GM12873 (cell line): ENCODE data around the gene PPP4C.

Experiments
- TF ChIP-seq, protein P1 (sequence below): IDR thresholded peaks from 2 replicates; pipeline ENCODE4 v1.5.1; 2012; ENCODE audit warnings: low read depth, mild to moderate bottlenecking, moderate library complexity, low read length, control low read depth; ENCODE audit not compliant: insufficient read depth; ENCODE audit errors: missing control alignments

The PPP4C gene

DNA sequence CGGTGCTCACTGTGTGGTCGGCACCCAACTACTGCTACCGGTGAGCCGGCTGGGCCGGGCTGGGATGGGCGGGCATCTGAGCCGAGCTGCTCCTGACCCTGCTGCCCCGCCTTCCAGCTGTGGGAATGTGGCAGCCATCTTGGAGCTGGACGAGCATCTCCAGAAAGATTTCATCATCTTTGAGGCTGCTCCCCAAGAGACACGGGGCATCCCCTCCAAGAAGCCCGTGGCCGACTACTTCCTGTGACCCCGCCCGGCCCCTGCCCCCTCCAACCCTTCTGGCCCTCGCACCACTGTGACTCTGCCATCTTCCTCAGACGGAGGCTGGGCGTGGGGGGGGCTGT, 9.0 kb downstream of the PPP4C start:
- TF ChIP-seq, protein P1, sequence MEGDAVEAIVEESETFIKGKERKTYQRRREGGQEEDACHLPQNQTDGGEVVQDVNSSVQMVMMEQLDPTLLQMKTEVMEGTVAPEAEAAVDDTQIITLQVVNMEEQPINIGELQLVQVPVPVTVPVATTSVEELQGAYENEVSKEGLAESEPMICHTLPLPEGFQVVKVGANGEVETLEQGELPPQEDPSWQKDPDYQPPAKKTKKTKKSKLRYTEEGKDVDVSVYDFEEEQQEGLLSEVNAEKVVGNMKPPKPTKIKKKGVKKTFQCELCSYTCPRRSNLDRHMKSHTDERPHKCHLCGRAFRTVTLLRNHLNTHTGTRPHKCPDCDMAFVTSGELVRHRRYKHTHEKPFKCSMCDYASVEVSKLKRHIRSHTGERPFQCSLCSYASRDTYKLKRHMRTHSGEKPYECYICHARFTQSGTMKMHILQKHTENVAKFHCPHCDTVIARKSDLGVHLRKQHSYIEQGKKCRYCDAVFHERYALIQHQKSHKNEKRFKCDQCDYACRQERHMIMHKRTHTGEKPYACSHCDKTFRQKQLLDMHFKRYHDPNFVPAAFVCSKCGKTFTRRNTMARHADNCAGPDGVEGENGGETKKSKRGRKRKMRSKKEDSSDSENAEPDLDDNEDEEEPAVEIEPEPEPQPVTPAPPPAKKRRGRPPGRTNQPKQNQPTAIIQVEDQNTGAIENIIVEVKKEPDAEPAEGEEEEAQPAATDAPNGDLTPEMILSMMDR = no peak

DNA sequence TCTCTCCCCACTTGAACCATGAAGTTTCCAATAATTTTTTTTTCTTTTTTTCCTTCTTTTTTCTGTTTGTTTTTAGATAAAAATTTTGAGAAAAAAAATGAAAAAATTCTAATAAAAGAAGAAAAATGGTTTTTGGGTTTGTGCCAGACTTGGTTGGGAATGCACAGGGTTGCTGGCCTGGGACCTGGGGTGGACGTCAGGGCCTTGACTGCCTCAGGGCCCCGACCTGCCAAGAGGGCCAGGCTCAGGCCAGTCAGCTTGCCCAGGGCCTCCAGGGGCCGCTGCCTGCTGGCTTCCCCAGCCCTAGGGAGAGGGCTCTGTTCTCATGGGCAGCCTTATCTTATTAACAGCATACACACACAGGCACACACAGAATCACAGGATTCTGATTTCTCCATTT, 9.5 kb downstream of the PPP4C start:
- TF ChIP-seq, protein P1 = no peak

DNA sequence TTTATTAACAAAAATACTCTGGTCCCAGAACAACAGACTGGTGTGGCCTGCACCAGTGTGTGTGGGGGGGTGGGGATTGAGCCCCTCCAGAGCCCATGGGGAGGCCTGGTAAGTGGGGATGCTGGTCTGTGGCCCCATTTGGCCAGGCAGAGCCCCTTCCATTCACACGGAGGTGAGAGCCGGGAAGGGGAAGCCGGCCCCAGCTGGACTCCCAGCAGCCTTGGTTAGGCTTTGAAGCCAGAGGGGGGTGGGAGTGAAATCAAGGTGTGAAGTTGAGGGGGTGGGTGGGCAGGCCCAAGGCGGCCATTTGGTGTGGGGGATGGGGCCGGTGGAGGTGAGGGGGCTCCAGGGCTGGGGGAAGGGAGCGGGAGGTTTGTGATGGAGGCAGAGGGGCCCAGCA, 10.0 kb downstream of the PPP4C start:
- TF ChIP-seq, protein P1 = no peak

DNA sequence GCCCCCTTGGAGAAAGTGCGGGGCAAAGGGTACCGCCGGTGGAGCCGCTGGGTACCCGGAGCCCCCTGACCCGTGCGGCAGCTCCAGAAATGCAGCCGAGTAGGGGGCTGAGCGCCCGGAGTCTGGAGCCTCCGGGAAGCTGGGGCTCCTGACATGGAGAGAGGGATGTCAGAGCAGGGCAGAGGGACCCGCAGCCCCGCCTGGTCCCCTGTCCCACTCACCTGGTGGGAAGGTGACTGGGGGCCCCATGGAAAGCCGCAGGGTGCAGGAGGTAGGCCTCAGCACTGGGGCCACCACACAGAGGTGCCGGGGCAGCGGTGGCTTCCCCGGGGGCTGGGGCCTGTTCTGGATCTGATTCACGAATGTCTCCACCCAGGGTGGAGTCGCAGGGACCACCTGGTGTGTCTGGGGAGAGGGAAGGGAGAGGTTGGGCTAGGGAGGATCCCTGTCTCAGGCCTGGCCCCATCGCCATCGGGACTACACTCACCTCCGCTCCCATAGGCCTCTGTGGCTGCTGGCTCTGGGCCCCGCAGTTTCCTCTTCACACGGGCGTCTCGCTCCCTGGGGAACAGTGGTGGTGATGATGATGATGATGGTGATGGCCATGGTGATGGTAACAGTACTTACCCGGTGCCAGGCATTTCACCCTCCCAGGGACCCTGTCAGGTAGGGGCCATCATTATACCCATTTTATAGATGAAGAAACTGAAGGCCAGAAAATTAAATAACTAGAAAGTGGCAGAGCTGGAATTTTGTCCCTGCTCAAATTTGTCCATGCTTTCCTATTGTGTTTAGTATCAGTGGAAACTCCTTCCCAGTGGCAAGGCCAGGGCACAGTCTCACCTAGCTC, 10.7 kb downstream of the PPP4C start:
- TF ChIP-seq, protein P1 = no peak

DNA sequence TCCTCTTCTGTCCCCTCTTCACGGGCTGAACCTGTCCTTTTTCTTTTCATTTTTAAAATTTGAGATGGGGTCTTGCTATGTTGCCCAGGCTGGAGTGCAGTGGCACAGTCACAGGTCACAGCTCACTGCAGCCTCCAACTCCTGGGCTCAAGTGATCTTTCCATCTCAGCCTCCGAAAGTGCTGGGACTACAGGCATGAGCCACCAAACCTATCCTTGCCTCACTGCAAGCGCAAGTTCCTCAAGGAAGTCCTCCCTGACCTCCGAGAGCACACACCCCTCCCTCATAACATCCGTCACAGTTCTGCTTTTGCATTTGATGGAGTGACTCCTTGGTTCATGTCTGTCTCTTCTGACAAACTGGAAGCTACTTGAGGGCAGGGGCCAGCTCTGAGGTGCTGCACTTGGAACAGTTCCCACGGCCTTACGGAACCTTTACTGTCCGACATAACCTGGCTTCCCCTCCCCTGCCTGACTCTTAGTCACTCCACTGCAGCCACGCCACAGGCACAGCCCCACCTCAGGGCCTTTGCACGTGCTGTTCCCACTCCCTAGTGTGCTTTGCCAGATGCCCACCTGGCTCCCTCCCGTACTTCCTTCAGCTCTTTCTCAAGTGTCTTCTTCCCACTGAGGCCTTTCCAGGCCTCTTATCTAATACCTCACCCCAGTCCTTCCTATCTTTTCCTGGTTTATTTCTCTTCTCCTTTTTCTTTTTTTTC, 11.5 kb downstream of the PPP4C start:
- TF ChIP-seq, protein P1 = no peak

DNA sequence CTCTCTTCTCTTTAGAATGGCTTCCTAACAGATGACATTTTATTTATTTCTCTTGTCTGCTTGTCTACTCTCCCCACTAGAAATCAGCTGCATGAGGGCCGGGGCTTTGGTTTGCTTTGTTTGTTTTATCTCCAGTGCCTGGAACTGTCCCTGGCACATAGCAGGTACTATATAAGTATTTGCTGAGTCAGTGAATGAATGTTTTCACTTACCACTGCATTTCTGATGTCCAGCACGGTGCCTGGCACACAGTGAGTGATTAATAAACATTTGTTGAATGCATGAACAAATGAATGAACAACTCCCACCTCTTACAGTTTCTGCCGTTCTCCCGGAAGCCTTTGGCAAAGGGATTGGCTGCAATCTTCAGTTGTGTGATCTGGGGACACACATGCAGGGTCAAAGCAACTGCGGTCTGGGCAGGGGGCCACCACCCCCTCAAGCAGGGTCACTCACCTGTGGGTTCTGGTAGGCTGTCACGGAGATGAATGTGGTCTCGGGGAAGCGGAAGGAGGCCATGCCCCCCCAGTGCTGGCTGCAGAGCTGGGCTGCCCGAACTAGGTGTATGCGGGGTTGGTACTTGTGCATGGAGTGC, 12.5 kb downstream of the PPP4C start:
- TF ChIP-seq, protein P1 = no peak
